Vagina (tissue), 2 donors: Measurements from ENCODE around the gene FAM227A. TPM values are rescaled to one million over a fixed set of nuclear protein-coding genes. Genes with fewer than 3 reads are reported as not detected.
A peak's percentile ranks its signal among the peaks of the same experiment; 100 is the strongest.
"Not testable (repeated sequence)": the region's sequence is repeated elsewhere in the genome, so short reads cannot be mapped to it uniquely, and the experiment has no call there.

Source experiments
- DNase-seq, 2 donors: peaks; one replicate each; pipeline ENCODE4 v3.0.0-alpha.2; 2017; ENCODE audit errors: extremely low spot score in 2 of 2
- H3K27ac ChIP-seq: fragments of 200-600 bp; sonication (generic); one replicate; pipeline ENCODE4 v1.5.1; 2019
- H3K27me3 ChIP-seq: fragments of 200-600 bp; sonication (generic); one replicate; pipeline ENCODE4 v1.5.1; 2019
- H3K36me3 ChIP-seq, 2 donors: fragments of 200-600 bp; sonication (generic); one replicate each; pipeline ENCODE4 v1.5.1; 2017 to 2019
- H3K4me1 ChIP-seq: fragments of 200-600 bp; sonication (generic); one replicate; pipeline ENCODE4 v1.5.1; 2019
- H3K4me3 ChIP-seq, 2 donors: fragments of 200-600 bp; sonication (generic); 1 replicate in 1 of 2; 2 replicates in 1 of 2; pipeline ENCODE4 v1.5.1; 2016 to 2019
- H3K9me3 ChIP-seq: fragments of 200-600 bp; sonication (generic); one replicate; pipeline ENCODE4 v1.5.1; 2019
- POLR2A ChIP-seq, 2 donors: fragments of 450-650 bp; IDR thresholded peaks; one replicate each; pipeline ENCODE4 v1.6.1; 2017; ENCODE audit warnings: antibody characterized with exemption in 2 of 2, mild to moderate bottlenecking in 2 of 2, moderate library complexity in 2 of 2
- POLR2AphosphoS5 ChIP-seq, 2 donors: sonication (generic); formaldehyde crosslinking; IDR thresholded peaks; one replicate each; pipeline ENCODE4 v1.9.0; 2017; ENCODE audit warnings: antibody characterized with exemption in 2 of 2, mild to moderate bottlenecking in 2 of 2, low read depth in 1 of 2; ENCODE audit not compliant: insufficient read depth in 1 of 2
- intact Hi-C: fragments of 100-400 bp; cut with DNase I; formaldehyde crosslinking; loops from one replicate; pipeline ENCODE4 v1.15.1; 2023
- total RNA-seq: library from RNA; depleted of rRNA; stranded (reverse); fragments of >200 nt; gene quantifications from one replicate; pipeline ENCODE4 v1.2.3, GENCODE V29; 2016
- TF ChIP-seq, protein P1 (sequence below), 3 experiments: fragments of 450-650 bp in 2 of 3; fragments of 200-600 bp in 1 of 3; sonication (generic) in 1 of 3; IDR thresholded peaks; one replicate each; pipeline ENCODE4 v1.5.1; 2017 to 2019; ENCODE audit warnings: antibody characterized with exemption in 3 of 3, mild to moderate bottlenecking in 2 of 3, moderate library complexity in 2 of 3

Gene FAM227A
- total RNA-seq, 1 donor from 2014 or later = 0.25 TPM

- intact Hi-C loops = no loop called here
- Histone ChIP-seq H3K9me3 (no peaks in the 10 kb centered on the region), H3K4me3 (no peak overlapping the region), H3K27ac (no peak overlapping the region), H3K36me3 (no peaks in the 10 kb centered on the region), H3K27me3 (no peaks in the 10 kb centered on the region), H3K4me1 (no peaks in the 10 kb centered on the region)
- TF ChIP-seq POLR2A (IDR thresholded peaks at IDR 0.05) (no peak), POLR2AphosphoS5 (IDR thresholded peaks at IDR 0.05; ENCODE audit: insufficient read depth in 1 of 2, low read depth in 1 of 2) (no peak)
- TF ChIP-seq, protein P1, sequence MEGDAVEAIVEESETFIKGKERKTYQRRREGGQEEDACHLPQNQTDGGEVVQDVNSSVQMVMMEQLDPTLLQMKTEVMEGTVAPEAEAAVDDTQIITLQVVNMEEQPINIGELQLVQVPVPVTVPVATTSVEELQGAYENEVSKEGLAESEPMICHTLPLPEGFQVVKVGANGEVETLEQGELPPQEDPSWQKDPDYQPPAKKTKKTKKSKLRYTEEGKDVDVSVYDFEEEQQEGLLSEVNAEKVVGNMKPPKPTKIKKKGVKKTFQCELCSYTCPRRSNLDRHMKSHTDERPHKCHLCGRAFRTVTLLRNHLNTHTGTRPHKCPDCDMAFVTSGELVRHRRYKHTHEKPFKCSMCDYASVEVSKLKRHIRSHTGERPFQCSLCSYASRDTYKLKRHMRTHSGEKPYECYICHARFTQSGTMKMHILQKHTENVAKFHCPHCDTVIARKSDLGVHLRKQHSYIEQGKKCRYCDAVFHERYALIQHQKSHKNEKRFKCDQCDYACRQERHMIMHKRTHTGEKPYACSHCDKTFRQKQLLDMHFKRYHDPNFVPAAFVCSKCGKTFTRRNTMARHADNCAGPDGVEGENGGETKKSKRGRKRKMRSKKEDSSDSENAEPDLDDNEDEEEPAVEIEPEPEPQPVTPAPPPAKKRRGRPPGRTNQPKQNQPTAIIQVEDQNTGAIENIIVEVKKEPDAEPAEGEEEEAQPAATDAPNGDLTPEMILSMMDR (IDR thresholded peaks at IDR 0.05) = no peak
- no peak for DNase-seq
These were observed 6.2 kb downstream of the FAM227A start for GRCh38 chr22:38649841-38650522.

DNA sequence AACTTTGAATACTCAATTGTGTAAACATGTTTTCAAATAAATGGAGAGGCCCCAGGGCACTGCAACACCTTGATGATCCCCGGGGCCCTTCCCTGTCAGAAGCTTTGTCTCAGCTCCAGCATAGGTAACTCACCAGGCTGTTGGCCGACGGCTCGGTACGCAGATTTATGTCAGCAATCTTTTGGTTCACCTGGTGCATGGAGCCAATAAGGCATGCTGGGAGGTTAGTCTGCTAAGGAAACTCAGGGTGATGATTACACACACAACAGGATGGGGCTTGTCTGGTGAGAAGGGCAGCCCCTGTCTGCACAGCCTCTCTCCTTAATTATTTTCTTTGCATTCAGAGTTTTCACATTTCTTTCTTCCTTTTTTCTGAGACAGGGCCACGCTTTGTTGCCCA is 10.8 kb downstream of the FAM227A start:
- no peaks in the 10 kb centered on the region for H3K27me3 ChIP-seq
- H3K9me3 ChIP-seq = no peaks in the 10 kb centered on the region
- no peak overlapping the region for H3K4me3 ChIP-seq
- H3K27ac ChIP-seq = no peak overlapping the region
- TF ChIP-seq, protein P1 (IDR thresholded peaks at IDR 0.05) = no peak
- peak in 1 of 2 donors; percentile 50 for TF ChIP-seq POLR2AphosphoS5 (IDR thresholded peaks at IDR 0.05; ENCODE audit: insufficient read depth in 1 of 2, low read depth in 1 of 2)
- no peaks in the 10 kb centered on the region for H3K4me1 ChIP-seq
- H3K36me3 ChIP-seq = no peaks in the 10 kb centered on the region
- intact Hi-C loops = no loop called here
- DNase-seq = no peak

- H3K4me3 ChIP-seq, H3K4me1 ChIP-seq, H3K36me3 ChIP-seq, H3K9me3 ChIP-seq, intact Hi-C loops, H3K27ac ChIP-seq, DNase-seq, H3K27me3 ChIP-seq: not testable (repeated sequence)
These were observed 11.9 kb downstream of the FAM227A start for GRCh38 chr22:38644245-38644644.

DNA sequence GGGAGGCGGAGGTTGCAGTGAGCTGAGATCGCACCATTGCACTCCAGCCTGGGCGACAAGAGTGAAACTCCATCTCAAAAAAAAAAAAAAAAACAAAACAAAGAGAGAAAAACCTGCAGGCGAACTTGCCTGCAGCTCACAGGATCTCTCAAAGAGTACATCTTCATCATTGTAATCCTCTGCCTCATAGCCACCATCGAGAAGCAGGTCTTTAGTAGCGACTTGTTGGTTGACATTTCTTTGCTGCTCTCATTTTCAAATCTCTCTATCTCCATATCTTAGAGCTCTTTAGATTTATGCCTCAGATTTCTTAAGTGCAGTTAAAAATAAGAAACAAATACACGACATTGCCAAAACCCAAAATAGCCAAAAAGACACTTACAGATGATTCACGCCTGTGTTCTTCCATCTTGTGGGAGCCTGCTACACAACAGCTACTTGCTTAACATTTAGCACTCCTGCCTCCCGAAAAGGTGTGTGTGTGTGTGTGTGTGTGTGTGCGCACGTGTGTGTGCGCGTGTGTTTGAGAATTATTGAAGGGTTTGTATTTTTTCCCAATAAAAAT is 14.6 kb downstream of the FAM227A start:
- Histone ChIP-seq H3K27ac (no peak overlapping the region), H3K36me3 (no peaks in the 10 kb centered on the region), H3K4me3 (no peak overlapping the region), H3K4me1 (no peaks in the 10 kb centered on the region), H3K27me3 (no peaks in the 10 kb centered on the region), H3K9me3 (no peaks in the 10 kb centered on the region)
- intact Hi-C loops = no loop called here
- DNase-seq = no peak
- TF ChIP-seq, protein P1 (IDR thresholded peaks at IDR 0.05) = no peak
- TF ChIP-seq POLR2A (IDR thresholded peaks at IDR 0.05) (no peak), POLR2AphosphoS5 (IDR thresholded peaks at IDR 0.05; ENCODE audit: insufficient read depth in 1 of 2, low read depth in 1 of 2) (no peak)

DNA sequence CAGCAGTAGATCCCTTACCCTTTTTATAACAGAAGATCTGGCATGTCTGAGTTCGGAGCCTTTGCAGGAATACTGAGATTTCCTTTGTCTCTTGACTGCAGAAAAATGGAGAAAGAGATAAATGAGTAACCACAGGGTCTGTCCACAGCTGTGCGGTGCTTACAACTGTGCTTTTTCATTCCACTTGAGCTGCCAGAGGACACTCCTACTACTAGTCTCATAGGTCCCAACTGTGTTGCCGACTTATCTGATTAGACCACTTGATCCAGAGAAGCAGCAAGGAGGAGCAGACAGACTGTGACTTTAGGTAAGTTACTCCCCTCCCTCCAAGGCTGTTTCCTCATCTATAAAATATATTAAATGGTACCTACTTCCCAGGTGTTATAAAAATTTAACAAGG is 17.5 kb downstream of the FAM227A start:
- Histone ChIP-seq H3K36me3 (no peaks in the 10 kb centered on the region), H3K27ac (no peak overlapping the region), H3K27me3 (no peaks in the 10 kb centered on the region), H3K9me3 (no peaks in the 10 kb centered on the region), H3K4me3 (no peak overlapping the region), H3K4me1 (no peaks in the 10 kb centered on the region)
- TF ChIP-seq POLR2A (IDR thresholded peaks at IDR 0.05) (no peak), POLR2AphosphoS5 (IDR thresholded peaks at IDR 0.05; ENCODE audit: insufficient read depth in 1 of 2, low read depth in 1 of 2) (no peak)
- TF ChIP-seq, protein P1 (IDR thresholded peaks at IDR 0.05) = no peak
- intact Hi-C loops = no loop called here
- DNase-seq = no peak
